WTC11 (cell line): ENCODE results near the gene USP48. TPM values are rescaled to one million over a fixed set of nuclear protein-coding genes. Genes with fewer than 3 reads are reported as not detected.

Experiments
- ATAC-seq: fragments of 200-7000 bp; cut with Tn5 transposase; 2 replicates; pipeline ENCODE4 v1.10.0; 2021; ENCODE audit warnings: mild to moderate bottlenecking, moderate library complexity
- CTCF ChIA-PET: fragments of 300-600 bp; sonication (Branson Sonifier 250); formaldehyde crosslinking; loops from one replicate; lab custom pipeline; 2021; ENCODE audit warnings: antibody characterized with exemption; lab: Charles Lee
- POLR2A ChIA-PET: fragments of 350-600 bp; sonication (Branson Sonifier 250); formaldehyde crosslinking; loops from one replicate; lab custom pipeline; 2021; ENCODE audit warnings: antibody characterized with exemption; lab: Charles Lee
- DNase-seq: peaks from one replicate; pipeline ENCODE4 v3.0.0; 2021; ENCODE audit warnings: low spot score
- H3K27ac Mint-ChIP-seq: 2 replicates; pipeline ENCODE4 v1.8.0; 2021; ENCODE audit warnings: mixed read lengths
- H3K27me3 Mint-ChIP-seq: 2 replicates; pipeline ENCODE4 v1.8.0; 2021; ENCODE audit warnings: low read depth, mild to moderate bottlenecking, moderate library complexity, mixed read lengths
- H3K36me3 Mint-ChIP-seq: 2 replicates; pipeline ENCODE4 v1.8.0; 2021; ENCODE audit warnings: mixed read lengths
- H3K4me1 Mint-ChIP-seq: 2 replicates; pipeline ENCODE4 v1.8.0; 2022; ENCODE audit warnings: mixed read lengths
- H3K4me3 Mint-ChIP-seq: 2 replicates; pipeline ENCODE4 v1.8.0; 2021; ENCODE audit warnings: mild to moderate bottlenecking, moderate library complexity, mixed read lengths
- H3K9me3 Mint-ChIP-seq: 2 replicates; pipeline ENCODE4 v1.8.0; 2021; ENCODE audit warnings: mixed read lengths
- AR ChIP-seq: fragments of 250-450 bp; sonication (Bioruptor Pico); IDR thresholded peaks from 2 replicates; pipeline ENCODE4 v1.9.0; 2021; ENCODE audit warnings: mild to moderate bottlenecking
- CREM ChIP-seq: sonication (generic); formaldehyde crosslinking; IDR thresholded peaks from 2 replicates; pipeline ENCODE4 v1.8.1; 2022; ENCODE audit warnings: mild to moderate bottlenecking, missing genetic modification reagents, moderate library complexity
- E2F1 ChIP-seq: sonication (generic); formaldehyde crosslinking; IDR thresholded peaks from 2 replicates; pipeline ENCODE4 v1.8.0; 2022; ENCODE audit warnings: mild to moderate bottlenecking, missing genetic modification reagents
- FOXK1 ChIP-seq: sonication (generic); formaldehyde crosslinking; IDR thresholded peaks from 2 replicates; pipeline ENCODE4 v1.8.0; 2022; ENCODE audit warnings: mild to moderate bottlenecking, moderate library complexity, missing genetic modification reagents
- HMGA2 ChIP-seq: fragments of 250-450 bp; sonication (Bioruptor Pico); IDR thresholded peaks from 2 replicates; pipeline ENCODE4 v1.4.0; 2021; ENCODE audit warnings: mild to moderate bottlenecking, moderate library complexity
- MYBL2 ChIP-seq: sonication (generic); formaldehyde crosslinking; IDR thresholded peaks from 2 replicates; pipeline ENCODE4 v1.8.1; 2023; ENCODE audit warnings: mild to moderate bottlenecking, moderate library complexity, missing genetic modification reagents
- NFATC4 ChIP-seq: fragments of 250-450 bp; sonication (Bioruptor Pico); IDR thresholded peaks from 2 replicates; pipeline ENCODE4 v1.9.0; 2021; ENCODE audit warnings: mild to moderate bottlenecking
- NR1H2 ChIP-seq: sonication (generic); formaldehyde crosslinking; IDR thresholded peaks from 2 replicates; pipeline ENCODE4 v1.9.0; 2021; ENCODE audit warnings: mild to moderate bottlenecking, moderate library complexity, missing genetic modification reagents
- PRRX2 ChIP-seq: fragments of 250-450 bp; sonication (Bioruptor Pico); IDR thresholded peaks from 2 replicates; pipeline ENCODE4 v1.8.0; 2021; ENCODE audit warnings: mild to moderate bottlenecking
- SOX15 ChIP-seq: fragments of 250-450 bp; sonication (Bioruptor Pico); IDR thresholded peaks from 2 replicates; pipeline ENCODE4 v1.9.0; 2021; ENCODE audit warnings: mild to moderate bottlenecking
- SP1 ChIP-seq: sonication (generic); formaldehyde crosslinking; conservative IDR thresholded peaks from 2 replicates; pipeline ENCODE4 v1.8.1; 2022; ENCODE audit warnings: missing genetic modification reagents
- TCF7 ChIP-seq: sonication (generic); formaldehyde crosslinking; IDR thresholded peaks from 2 replicates; pipeline ENCODE4 v1.8.0; 2022; ENCODE audit warnings: mild to moderate bottlenecking, low read depth, missing genetic modification reagents, moderate library complexity
- USF2 ChIP-seq: sonication (generic); formaldehyde crosslinking; IDR thresholded peaks from 2 replicates; pipeline ENCODE4 v1.8.1; 2023; ENCODE audit warnings: mild to moderate bottlenecking, missing genetic modification reagents, moderate library complexity
- ZNF121 ChIP-seq: sonication (generic); formaldehyde crosslinking; IDR thresholded peaks from 2 replicates; pipeline ENCODE4 v1.8.0; 2023; ENCODE audit warnings: missing genetic modification reagents
- ZNF317 ChIP-seq: sonication (generic); formaldehyde crosslinking; IDR thresholded peaks from 2 replicates; pipeline ENCODE4 v1.8.1; 2023; ENCODE audit warnings: low read depth, mild to moderate bottlenecking, moderate library complexity, missing genetic modification reagents, borderline replicate concordance
- ZNF423 ChIP-seq: fragments of 250-450 bp; sonication (Bioruptor Pico); IDR thresholded peaks from 2 replicates; pipeline ENCODE4 v2.1.2; 2022; ENCODE audit warnings: mild to moderate bottlenecking, moderate library complexity
- ZNF671 ChIP-seq: fragments of 250-450 bp; sonication (Bioruptor Pico); IDR thresholded peaks from 2 replicates; pipeline ENCODE4 v1.8.0; 2021; ENCODE audit warnings: mild to moderate bottlenecking
- total RNA-seq: library from RNA; stranded (reverse); gene quantifications from 3 replicates; pipeline ENCODE4 v1.2.3, GENCODE V29; 2021
- TF ChIP-seq, protein P1 (sequence below): sonication (generic); formaldehyde crosslinking; IDR thresholded peaks from 2 replicates; pipeline ENCODE4 v1.8.1; 2023; ENCODE audit warnings: mild to moderate bottlenecking, moderate library complexity, missing genetic modification reagents
- TF ChIP-seq, protein P2 (sequence below): sonication (generic); formaldehyde crosslinking; IDR thresholded peaks from 2 replicates; pipeline ENCODE4 v1.8.0; 2022; ENCODE audit warnings: mild to moderate bottlenecking, missing genetic modification reagents

The USP48 gene
- total RNA-seq, 1 experiment from 2014 or later, result 86.9 TPM

GRCh38 chr1:21707891-21708290 lies 75.1 kb downstream of the USP48 start:
- POLR2A ChIA-PET, result no interaction called here
- TF ChIP-seq SOX15 (CRISPR knock-in tag) (no peak), TCF7 (no peak), ZNF317 (no peak), CREM (CRISPR knock-in tag) (no peak), NR1H2 (CRISPR knock-in tag) (no peak), SP1 (CRISPR knock-in tag) (no peak), ZNF121 (CRISPR knock-in tag) (no peak), FOXK1 (CRISPR knock-in tag) (no peak), ZNF671 (CRISPR knock-in tag) (no peak), E2F1 (no peak), MYBL2 (no peak), HMGA2 (no peak), NFATC4 (CRISPR knock-in tag) (no peak)
- TF ChIP-seq, protein P1, sequence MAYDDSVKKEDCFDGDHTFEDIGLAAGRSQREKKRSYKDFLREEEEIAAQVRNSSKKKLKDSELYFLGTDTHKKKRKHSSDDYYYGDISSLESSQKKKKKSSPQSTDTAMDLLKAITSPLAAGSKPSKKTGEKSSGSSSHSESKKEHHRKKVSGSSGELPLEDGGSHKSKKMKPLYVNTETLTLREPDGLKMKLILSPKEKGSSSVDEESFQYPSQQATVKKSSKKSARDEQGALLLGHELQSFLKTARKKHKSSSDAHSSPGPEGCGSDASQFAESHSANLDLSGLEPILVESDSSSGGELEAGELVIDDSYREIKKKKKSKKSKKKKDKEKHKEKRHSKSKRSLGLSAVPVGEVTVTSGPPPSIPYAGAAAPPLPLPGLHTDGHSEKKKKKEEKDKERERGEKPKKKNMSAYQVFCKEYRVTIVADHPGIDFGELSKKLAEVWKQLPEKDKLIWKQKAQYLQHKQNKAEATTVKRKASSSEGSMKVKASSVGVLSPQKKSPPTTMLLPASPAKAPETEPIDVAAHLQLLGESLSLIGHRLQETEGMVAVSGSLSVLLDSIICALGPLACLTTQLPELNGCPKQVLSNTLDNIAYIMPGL (CRISPR knock-in tag), result no peak
- peaks cover 38% of the 10 kb centered on the region for H3K4me1 Mint-ChIP-seq
- H3K4me3 Mint-ChIP-seq, result no peak overlapping the region
- H3K36me3 Mint-ChIP-seq, result peaks cover 32% of the 10 kb centered on the region
- no peaks in the 10 kb centered on the region for H3K9me3 Mint-ChIP-seq
- no peaks in the 10 kb centered on the region for H3K27me3 Mint-ChIP-seq
- ATAC-seq (no peak), DNase-seq (no peak)
- peak overlapping the region; percentile 87 for H3K27ac Mint-ChIP-seq
- CTCF ChIA-PET, result interaction anchor here (0.6 kb wide), 1 partner anchor 161 kb away, joined by 4 read pairs; no protein-coding TSS in a partner anchor

GRCh38 chr1:21707086-21707840 lies 75.7 kb downstream of the USP48 start:
- DNase-seq (no peak), ATAC-seq (no peak)
- no peaks in the 10 kb centered on the region for H3K9me3 Mint-ChIP-seq
- ChIA-PET POLR2A (no interaction called here), CTCF (no interaction called here)
- peaks cover 38% of the 10 kb centered on the region for H3K4me1 Mint-ChIP-seq
- no peaks in the 10 kb centered on the region for H3K27me3 Mint-ChIP-seq
- TF ChIP-seq AR, result no peak
- TF ChIP-seq ZNF423 (CRISPR knock-in tag), result no peak
- TF ChIP-seq PRRX2 (CRISPR knock-in tag), result no peak
- no peak for TF ChIP-seq HMGA2
- peaks cover 38% of the 10 kb centered on the region for H3K36me3 Mint-ChIP-seq
- H3K4me3 Mint-ChIP-seq, result peak overlapping the region; percentile 21; the same call in 1 of the 2 replicates
- peak overlapping the region; percentile 75 for H3K27ac Mint-ChIP-seq

DNA sequence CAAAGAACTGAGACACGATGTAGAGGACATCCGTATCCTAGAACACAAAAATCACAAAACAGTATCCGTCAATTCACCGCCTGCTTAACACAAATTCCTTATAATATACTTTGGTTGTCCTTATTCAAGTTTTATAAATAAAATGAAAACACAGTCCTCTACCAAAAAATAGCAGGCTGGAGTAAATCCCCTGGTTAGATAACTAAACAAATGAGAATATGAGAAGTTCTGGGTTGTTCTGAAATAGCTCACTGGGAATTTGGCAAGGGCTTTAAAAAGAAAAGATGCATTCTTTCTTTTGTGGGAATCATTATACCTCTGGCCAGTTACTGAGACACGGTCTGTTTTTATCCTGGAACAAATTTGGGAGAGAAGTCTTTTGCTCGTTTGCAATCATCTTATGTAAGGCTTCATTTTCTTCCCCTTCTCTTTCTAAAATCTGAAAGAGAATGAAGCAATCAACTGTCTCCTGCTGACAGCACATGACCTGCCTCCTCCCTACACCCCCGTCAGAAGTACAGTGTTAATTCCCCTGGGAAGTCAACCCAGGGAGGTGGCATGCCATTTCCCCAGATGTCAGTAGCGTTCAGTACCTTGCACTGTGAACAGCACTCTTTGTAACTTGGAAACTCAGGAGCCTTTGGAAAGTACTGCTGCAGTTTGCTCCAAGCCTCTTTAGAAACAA lies 76.7 kb downstream of the USP48 start:
- Mint-ChIP-seq H3K27ac (peak overlapping the region; percentile 48), H3K4me3 (peak overlapping the region; percentile 25; the same call in 1 of the 2 replicates), H3K4me1 (peaks cover 38% of the 10 kb centered on the region), H3K36me3 (peaks cover 38% of the 10 kb centered on the region), H3K9me3 (no peaks in the 10 kb centered on the region), H3K27me3 (no peaks in the 10 kb centered on the region)
- ChIA-PET CTCF (interaction anchor here (0.6 kb wide), 1 partner anchor 118 kb away, joined by 4 read pairs; no protein-coding TSS in a partner anchor), POLR2A (no interaction called here)
- ATAC-seq, result peak; percentile 90
- peak; percentile 31 for DNase-seq
- peak; percentile 68 for TF ChIP-seq USF2 (CRISPR knock-in tag)
- no peak for TF ChIP-seq AR
- TF ChIP-seq, protein P2, sequence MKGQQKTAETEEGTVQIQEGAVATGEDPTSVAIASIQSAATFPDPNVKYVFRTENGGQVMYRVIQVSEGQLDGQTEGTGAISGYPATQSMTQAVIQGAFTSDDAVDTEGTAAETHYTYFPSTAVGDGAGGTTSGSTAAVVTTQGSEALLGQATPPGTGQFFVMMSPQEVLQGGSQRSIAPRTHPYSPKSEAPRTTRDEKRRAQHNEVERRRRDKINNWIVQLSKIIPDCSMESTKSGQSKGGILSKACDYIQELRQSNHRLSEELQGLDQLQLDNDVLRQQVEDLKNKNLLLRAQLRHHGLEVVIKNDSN (CRISPR knock-in tag), result peak; percentile 63; the same call in 1 of the 2 replicates
